Osteocyte (in vitro differentiated cells): ENCODE measurements around the gene FBXO9. TPM values are rescaled to one million over a fixed set of nuclear protein-coding genes. Genes with fewer than 3 reads are reported as not detected.

Experiments
- DNase-seq: peaks from one replicate; pipeline ENCODE4 v3.0.0; 2021; ENCODE audit warnings: mixed read lengths; ENCODE audit not compliant: unreplicated experiment; ENCODE audit errors: extremely low spot score
- H3K27ac Mint-ChIP-seq: one replicate; pipeline ENCODE4 v1.8.0; 2021; ENCODE audit warnings: mild to moderate bottlenecking, mixed read lengths; ENCODE audit not compliant: unreplicated experiment
- H3K27me3 Mint-ChIP-seq: one replicate; pipeline ENCODE4 v1.8.0; 2021; ENCODE audit warnings: mixed read lengths; ENCODE audit not compliant: unreplicated experiment
- H3K36me3 Mint-ChIP-seq: one replicate; pipeline ENCODE4 v1.8.0; 2021; ENCODE audit warnings: mixed read lengths; ENCODE audit not compliant: unreplicated experiment
- H3K4me1 Mint-ChIP-seq: one replicate; pipeline ENCODE4 v1.8.0; 2021; ENCODE audit warnings: mixed read lengths; ENCODE audit not compliant: unreplicated experiment
- H3K4me3 Mint-ChIP-seq: one replicate; pipeline ENCODE4 v1.8.0; 2021; ENCODE audit warnings: mild to moderate bottlenecking, moderate library complexity, mixed read lengths; ENCODE audit not compliant: unreplicated experiment
- H3K9me3 Mint-ChIP-seq: one replicate; pipeline ENCODE4 v1.8.0; 2021; ENCODE audit warnings: mixed read lengths; ENCODE audit not compliant: unreplicated experiment
- total RNA-seq: library from RNA; stranded (reverse); gene quantifications from 2 replicates; pipeline ENCODE4 v1.2.1, GENCODE V29; 2021
- TF ChIP-seq, protein P1 (sequence below): fragments of 200-600 bp; sonication (generic); IDR thresholded peaks from 2 replicates; pipeline ENCODE4 v1.5.0; 2021; ENCODE audit warnings: antibody characterized with exemption, mild to moderate bottlenecking, moderate library complexity

Gene FBXO9
- total RNA-seq, 1 donor from 2014 or later: 74.8 TPM

DNA sequence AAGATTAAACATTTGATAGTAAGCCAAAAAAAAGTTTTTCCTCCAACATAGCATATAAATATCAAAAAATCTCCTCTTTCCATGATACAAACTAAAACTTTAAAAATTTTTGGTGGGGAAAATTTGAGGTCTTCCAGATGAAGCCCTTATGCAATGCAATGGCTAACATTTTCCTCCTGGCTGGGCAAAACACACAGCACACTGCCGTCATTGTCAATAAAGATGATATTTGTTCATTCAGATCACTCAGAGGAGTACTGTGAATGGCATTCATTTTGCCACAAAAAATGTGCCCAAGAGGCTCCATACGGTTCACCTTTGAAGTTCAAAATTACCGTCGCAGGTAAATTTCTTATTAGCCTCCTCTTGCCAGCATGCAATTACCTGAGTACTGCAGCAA is 33.9 kb upstream of the FBXO9 start:
- H3K27me3 Mint-ChIP-seq: no peaks in the 10 kb centered on the region
- TF ChIP-seq, protein P1, sequence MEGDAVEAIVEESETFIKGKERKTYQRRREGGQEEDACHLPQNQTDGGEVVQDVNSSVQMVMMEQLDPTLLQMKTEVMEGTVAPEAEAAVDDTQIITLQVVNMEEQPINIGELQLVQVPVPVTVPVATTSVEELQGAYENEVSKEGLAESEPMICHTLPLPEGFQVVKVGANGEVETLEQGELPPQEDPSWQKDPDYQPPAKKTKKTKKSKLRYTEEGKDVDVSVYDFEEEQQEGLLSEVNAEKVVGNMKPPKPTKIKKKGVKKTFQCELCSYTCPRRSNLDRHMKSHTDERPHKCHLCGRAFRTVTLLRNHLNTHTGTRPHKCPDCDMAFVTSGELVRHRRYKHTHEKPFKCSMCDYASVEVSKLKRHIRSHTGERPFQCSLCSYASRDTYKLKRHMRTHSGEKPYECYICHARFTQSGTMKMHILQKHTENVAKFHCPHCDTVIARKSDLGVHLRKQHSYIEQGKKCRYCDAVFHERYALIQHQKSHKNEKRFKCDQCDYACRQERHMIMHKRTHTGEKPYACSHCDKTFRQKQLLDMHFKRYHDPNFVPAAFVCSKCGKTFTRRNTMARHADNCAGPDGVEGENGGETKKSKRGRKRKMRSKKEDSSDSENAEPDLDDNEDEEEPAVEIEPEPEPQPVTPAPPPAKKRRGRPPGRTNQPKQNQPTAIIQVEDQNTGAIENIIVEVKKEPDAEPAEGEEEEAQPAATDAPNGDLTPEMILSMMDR: no peak
- DNase-seq: no peak
- no peak overlapping the region for H3K4me3 Mint-ChIP-seq
- H3K27ac Mint-ChIP-seq: no peak overlapping the region
- peaks cover 14% of the 10 kb centered on the region for H3K4me1 Mint-ChIP-seq
- H3K9me3 Mint-ChIP-seq: no peaks in the 10 kb centered on the region
- peaks cover 46% of the 10 kb centered on the region for H3K36me3 Mint-ChIP-seq

DNA sequence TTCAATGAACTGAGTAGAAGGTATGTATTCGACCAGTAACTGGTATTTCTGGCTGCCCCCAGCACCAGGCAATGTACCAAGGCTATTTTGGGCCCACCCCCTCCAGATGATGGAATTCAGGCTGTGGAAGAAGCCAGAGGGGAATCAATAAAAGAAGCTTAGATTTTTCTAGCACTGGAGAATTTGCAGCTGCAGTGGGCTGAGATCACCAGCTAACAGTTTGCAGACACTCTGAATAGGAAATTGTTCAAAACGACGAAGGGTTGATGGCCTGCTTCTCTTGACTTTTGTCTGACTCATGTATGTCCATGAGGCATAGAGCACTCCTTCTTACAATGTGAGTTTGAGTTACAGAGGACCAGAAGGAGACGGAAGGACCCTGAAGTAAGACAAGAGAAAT is 32.4 kb upstream of the FBXO9 start:
- DNase-seq: no peak
- TF ChIP-seq, protein P1: no peak
- no peak overlapping the region for H3K4me3 Mint-ChIP-seq

DNA sequence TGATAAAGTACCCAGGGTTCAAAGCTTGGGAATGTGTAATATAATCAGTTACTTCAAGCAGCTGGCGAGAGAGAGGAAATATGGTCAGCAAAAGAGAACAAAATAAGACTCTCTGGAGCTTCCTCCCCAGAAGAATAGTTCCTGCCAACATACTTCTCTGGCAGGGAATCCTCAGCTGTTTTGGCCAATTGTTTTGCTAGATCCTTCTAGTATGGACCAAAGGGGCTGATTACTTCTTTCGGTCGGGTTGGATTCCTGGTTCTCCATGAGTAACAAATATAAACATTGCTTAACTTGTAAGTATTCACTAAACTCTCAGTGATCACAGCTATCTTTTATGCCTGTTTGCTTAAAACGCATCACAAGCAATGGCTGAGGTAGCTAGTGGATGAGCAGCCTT is 31.4 kb upstream of the FBXO9 start:
- Mint-ChIP-seq H3K4me1 (peaks cover 14% of the 10 kb centered on the region), H3K27ac (peak overlapping the region; percentile 13), H3K27me3 (no peaks in the 10 kb centered on the region), H3K4me3 (no peak overlapping the region), H3K9me3 (no peaks in the 10 kb centered on the region), H3K36me3 (peaks cover 41% of the 10 kb centered on the region)
- TF ChIP-seq, protein P1: no peak
- no peak for DNase-seq

More for the DNA sequence above, 32.4 kb upstream of the FBXO9 start:
- Mint-ChIP-seq H3K9me3 (no peaks in the 10 kb centered on the region), H3K4me1 (peaks cover 14% of the 10 kb centered on the region), H3K27ac (no peak overlapping the region), H3K36me3 (peaks cover 44% of the 10 kb centered on the region), H3K27me3 (no peaks in the 10 kb centered on the region)

DNA sequence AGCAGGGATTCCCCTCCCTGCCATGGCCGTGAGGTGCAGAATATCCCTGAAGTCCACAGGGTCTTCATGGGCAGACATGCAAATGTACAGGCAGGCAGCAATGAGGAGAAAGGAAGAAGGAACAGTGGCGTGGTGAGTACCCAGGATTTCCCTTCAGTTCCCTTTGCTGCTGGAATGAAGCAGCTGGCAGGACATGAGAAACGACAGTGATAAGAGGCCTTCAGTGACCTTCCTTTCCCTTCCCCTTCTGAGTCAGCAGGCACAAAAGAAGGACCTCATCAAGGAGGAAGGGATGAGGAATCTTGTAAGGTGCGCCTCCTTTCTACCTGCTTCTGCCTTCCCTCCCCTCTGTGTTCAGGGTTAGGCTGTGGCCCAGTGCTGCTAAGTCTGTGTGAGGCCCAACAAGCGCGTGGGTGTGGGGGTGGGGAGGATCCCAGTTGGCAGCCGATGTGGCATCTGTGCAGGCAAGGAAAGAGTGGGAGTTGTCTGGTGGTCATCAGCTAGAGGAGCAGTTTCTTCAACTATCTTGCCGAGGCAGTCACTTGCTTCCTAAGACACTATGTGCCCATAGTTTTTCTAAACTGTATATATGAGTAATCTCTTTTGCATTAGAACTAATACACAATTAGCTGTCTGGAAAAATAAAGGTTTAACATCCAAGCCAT is 29.5 kb upstream of the FBXO9 start:
- H3K27me3 Mint-ChIP-seq: no peaks in the 10 kb centered on the region
- peaks cover 14% of the 10 kb centered on the region for H3K4me1 Mint-ChIP-seq
- no peak overlapping the region for H3K4me3 Mint-ChIP-seq
- TF ChIP-seq, protein P1: no peak
- H3K9me3 Mint-ChIP-seq: no peaks in the 10 kb centered on the region
- no peak for DNase-seq
- H3K36me3 Mint-ChIP-seq: peaks cover 49% of the 10 kb centered on the region
- no peak overlapping the region for H3K27ac Mint-ChIP-seq

DNA sequence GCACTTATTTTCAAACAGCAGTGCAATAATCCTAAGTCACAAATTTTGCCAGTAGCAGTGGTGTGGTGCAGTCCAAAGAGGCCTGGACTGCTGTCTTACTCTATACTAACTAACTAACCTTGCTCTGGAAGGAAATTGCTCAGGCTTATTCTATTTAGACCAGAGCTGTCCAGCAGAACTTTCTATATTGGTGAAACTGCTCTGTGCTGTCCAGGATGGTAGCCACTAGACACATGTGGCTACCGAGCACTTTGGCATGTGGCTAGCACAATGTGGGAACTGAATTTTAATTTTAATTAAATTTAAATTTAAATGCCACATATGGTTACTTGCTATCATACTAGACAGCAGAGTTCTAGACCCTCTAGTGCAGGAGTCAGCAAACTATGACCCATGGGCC is 27.1 kb upstream of the FBXO9 start:
- TF ChIP-seq, protein P1: no peak
- peaks cover 43% of the 10 kb centered on the region for H3K36me3 Mint-ChIP-seq
- DNase-seq: no peak
- no peak overlapping the region for H3K27ac Mint-ChIP-seq
- no peaks in the 10 kb centered on the region for H3K27me3 Mint-ChIP-seq
- peaks cover 34% of the 10 kb centered on the region for H3K4me1 Mint-ChIP-seq
- no peaks in the 10 kb centered on the region for H3K9me3 Mint-ChIP-seq
- H3K4me3 Mint-ChIP-seq: no peak overlapping the region
